HG03045 (cell line): ENCODE results near the gene NBAS.

Source experiments
- ATAC-seq: cut with Tn5 transposase; IDR thresholded peaks from one replicate; pipeline ENCODE4 v1.9.1; 2021; ENCODE audit warnings: mild to moderate bottlenecking, moderate library complexity; ENCODE audit not compliant: unreplicated experiment

The NBAS gene

DNA sequence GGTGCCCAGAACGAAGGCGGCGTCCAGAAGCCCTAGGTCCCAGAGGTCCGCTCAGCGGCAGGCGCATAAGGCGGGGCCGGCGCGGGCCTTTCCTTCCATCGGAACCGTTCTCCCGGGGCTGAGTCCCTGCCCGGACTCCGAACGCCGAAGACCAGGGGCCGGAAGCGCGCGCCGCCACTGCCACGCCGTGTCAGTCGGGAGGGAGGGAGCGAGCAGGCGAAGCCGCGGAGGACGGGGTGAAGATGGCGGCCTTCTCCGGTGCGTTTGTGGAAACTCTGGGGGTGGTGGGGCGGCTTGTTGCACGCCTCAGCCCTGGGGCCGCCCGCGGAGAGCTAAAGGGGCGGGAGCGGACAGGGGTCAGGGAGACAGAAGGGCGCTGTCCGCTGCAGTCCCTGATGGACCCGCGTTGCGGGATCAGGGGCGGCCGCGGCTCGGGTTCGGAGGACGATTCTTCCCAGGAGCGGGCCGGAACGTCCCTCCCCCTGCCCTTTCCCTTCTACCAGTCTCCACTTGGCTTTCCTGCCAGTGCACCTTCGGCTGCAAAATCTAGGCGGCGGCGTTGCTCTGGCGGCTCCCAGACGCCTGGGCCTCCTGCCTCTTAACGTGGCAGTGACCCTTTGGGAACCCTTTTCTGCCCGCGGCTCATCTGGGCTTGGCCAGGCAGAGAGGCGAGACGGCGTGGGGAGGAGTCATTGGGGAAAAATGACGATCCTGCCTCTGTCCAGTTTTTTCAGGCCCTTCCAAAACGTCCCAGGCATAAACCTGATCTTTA, 30.7 kb upstream of the NBAS start, which contains the start of gene DDX1:
TSS of gene DDX1 (plus strand) at position 177 of the 772 bp plus-strand sequence. CDS start at position 243, 66 bp downstream.
- peak; percentile 98 for ATAC-seq

DNA sequence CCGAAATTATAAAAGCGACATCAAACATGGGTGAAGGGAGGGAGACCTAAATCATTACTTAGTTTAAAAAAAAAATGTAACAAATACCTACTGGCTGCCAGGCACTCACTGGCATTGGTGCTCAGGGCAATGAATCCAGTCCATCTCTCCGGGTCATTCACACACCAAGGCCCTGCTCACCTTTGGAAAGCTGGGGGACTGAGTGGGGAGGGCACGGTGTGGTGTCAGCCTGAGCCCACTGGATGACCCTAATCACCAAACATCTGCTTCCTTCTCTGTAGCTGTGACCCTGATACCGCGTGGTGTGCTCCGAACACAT, 30.2 kb upstream of the NBAS start:
- ATAC-seq = no peak

DNA sequence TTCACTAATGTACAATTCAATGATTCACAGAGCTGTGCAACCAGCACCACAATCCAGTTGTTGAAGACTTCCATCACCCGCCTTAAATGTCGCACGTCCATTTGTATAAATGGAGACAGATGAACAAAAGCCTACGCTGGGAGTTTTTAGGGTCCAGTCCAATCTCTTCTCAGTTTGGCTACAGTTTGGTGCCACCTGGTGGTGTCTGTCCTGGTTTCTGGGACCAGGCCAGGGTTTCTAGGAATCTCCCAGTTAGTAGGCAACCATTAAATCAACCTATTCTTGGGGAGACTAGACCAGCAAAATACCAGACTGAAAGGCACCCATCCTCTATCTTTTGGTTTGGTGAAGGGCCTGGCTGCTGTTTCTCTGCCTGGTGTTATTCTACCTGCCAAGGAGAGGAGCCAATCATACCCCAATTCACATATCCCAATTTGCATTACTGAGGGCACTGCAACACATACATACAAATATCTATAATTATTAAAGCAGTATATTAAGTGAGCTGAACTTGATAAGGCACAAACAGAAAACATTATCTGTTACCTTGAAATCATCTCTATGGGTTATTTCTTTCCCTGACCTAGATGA, 27.3 kb upstream of the NBAS start:
- ATAC-seq = no peak

DNA sequence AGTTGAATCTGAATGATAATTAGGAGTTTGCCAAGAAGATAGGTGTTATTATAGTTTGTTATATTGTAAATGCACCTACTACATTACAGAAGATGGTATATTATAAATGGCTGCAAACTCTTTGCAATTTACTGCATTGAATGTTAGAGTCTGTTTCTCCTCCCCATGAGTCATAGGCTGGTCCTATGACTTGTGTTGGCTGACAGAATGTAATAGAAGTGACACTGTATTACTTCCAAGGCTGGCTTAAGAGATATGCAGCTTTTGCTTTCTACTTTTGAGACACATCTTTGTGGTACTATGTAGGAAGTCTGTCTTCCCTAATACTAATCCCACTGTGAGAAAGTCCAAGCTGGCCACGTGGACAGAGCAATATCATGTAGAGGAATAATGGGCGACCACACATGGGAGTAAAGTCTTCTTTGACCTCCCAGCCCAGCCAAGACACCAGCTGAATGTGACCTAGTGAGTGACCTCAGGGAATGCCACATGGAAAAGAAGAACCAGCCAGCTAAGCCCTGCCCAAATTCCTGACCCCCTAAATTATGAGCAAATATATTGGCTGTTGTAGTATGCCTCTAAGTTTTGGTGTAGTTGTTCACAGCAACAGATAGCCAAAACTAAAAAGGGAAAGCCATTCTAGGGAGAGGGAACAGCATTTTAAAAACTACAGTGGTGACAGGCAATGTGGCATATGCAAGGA, 23.8 kb upstream of the NBAS start:
- ATAC-seq = no peak

DNA sequence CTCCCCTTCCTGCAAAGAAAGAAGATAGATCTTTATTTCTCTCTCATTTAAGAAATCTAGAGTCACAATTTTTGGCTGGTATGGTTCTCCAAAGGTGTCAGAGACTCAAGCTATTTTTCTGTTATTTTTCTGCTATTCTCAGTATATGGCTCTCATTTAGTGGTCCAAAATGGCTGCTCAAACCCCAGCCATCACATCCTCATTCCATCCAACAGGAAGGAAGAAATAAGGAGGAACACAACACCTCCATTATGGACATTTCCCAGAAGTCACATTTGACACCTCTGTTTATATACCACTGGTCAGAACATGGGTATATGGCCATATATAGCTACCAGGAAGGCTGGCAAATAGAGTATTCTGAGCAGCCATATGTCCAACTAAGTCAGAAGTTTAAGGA, 23.2 kb upstream of the NBAS start:
- no peak for ATAC-seq

DNA sequence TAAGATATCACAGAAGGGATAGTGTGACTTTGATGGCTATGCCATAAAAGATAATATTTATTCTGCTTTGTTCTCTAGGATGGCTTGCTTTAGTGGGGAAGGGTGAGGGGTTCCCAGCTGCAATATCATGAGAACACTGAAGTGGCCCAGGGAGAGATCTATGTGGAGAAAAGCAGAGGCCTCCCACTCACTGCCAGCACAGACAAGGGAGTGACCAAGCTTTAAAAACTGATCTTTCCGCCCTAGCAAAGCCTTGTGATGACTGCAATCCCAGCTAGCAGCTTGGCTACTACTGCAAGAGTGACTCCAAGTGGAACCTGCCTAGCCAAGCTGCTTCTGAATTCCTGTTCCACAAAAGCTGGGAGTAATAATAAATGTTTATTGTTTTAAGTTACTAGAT, 22.7 kb upstream of the NBAS start:
- ATAC-seq = no peak

DNA sequence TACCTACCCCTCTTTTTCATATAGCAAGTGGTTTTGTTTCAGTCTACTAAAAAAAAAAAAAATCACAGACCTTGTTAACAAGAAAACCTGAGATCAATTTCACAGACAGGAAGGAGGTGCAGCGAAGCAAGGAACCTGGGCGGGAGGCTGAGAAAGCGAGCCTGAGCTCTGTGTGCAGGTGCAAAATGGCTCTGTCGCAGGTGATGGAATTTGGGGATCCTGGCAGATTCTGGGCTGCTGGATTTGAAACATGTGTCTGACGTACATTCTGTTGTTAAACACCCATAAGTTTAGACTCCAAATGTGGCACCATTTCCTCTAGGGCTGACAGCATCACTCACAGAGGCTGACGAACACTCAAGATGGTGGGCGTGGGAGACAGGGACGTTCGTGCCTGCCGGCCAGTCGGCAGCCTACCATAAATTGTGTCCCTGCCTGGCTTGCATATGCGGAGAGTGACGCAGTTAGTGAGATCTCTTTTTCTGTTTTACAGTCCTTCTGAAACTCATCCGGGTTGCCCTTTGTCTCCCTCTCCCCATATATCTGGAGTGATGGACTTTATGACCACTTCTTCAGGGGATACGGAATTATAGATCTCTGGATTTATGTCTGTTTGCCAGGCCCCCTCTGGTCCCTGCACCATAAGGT, 21.7 kb upstream of the NBAS start:
- ATAC-seq = no peak

DNA sequence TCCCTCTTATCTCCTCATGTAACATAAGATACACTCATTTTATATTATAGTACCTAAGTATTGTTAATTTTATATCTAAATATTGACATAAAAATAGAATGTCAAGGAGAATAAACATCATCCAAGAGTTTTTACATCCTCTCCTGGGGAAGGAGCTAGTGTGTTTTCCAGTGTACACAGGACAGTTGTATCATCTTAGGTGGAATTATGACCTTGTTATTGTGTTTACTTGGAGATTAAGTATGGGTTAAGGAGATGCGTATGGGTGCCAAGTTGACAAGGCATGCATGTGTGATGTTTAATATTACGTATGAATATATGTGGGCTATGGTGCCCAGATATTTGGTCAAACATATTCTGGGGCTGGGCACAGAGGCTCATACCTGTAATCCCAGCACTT, 19.3 kb upstream of the NBAS start:
- ATAC-seq = no peak

DNA sequence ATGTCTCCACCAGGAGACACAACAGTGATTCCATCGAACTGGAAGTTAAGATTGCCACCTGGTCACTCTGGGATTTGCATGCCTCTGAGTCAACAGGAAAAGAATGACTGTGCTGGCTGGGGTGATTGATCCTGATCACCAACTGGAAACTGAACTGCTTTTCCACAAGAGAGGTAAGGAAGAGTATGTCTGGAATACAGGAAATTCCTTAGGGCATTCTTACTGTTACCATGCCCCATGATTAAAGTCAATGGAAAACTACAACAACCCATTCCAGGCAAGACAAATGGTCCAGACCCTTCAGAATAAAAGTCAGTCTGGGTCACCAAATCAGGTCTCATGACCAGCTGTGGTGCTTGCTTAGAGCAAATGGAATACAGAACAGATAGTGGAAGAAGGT, 18.5 kb upstream of the NBAS start:
- no peak for ATAC-seq

DNA sequence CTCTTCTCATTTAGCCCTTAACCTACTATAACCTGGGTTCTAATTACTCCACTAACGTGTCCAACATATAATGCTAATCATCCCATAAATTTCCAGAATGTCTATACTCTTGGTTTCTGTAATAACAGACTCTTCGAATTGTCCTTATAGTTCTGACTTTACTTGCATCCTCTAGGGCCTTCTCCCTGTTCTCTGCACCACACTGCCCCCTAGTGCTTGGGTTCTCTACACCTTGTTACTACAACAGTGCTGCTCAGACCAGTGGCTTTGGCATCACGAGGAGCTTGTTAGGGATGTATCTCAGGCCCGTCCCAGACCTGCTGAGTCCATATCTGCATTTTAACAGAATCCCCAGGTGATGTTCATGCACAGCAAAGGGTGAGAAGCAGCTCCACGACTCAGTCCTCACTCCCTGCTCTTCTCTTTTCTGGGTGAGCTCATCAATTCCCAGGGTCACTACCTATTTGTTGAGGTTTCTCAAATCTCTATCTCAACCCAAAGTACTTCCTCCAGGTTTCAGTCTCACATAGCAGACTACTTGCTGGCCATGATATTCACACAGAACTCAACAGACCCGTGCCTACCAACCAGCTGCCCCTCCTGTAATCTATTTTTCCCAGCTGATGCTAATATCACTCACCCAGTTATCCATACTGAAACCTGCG, 16.1 kb upstream of the NBAS start:
- peak; percentile 96 for ATAC-seq

DNA sequence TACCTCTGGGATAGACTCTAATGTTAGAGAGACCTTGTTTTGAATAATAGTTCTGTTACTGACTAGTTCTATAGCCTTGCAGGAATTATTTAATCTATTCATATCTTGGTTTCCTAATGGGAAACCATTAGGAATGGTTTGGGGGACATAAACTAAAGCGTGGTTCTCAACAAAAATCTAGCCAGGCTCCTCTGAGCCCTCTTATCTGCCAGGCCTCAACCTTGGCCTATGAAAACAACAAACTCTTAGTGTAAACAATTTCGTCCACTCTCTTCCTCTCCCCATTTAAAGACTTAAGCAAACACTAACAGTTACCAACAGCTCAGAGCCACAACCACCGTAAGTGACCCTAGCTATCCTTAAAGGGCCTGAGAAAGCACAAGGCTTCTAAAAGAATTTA, 10.6 kb upstream of the NBAS start:
- ATAC-seq = no peak

DNA sequence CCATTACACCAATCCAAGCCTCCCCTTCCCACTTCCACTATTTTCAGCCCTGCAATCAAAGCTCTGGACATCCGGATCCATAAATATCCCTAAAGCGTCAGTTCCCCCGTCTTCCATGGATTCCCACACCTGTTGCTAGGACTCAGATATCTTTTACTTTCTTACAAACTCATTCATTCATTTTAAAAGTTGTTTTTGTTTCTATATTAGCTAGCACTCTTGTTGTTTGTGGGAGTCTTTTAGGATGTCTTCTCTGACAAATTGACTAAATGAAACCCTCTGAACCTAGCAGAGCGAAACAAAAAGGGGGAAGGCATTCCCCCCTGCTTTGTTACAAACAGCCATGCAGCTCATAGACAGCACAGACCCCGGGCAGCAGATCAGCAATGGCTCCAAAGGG, 9.0 kb upstream of the NBAS start:
- ATAC-seq = no peak

DNA sequence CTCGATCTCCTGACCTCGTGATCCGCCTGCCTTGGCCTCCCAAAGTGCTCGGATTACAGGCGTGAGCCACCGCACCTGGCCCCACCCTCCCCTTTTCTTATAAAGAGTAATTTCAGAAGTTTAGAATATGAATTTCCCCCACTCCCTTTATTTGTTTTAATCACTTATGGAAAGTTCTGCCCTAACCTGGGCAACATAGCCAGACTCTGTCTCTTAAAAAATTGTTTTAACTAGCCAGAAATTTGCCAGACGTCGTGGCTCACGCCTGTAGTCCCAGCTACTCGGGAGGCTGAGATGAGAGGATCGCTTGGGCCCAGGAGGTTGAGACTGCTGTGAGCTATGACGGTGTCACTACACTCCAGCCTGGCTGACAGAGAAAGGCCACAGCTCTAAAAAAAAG, 7.7 kb upstream of the NBAS start:
- no peak for ATAC-seq

DNA sequence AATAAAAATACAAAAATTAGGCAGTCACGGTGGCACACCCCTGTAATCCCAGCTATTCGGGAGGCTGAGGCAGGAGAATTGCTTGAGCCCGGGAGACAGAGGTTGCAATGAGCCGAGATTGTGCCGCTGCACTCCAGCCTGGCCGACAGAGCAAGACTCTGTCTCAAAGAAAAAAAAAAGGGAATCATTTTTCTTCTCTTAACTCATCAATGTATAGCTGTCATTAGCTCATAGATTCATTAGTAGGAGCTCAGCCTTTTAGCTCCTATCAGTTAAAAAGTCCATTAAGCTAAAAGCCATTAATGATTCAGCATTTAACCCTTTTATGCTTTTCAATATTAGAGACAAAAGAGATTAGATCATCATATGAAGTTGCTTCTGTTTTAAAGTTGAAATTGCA, 5.8 kb upstream of the NBAS start:
- no peak for ATAC-seq

DNA sequence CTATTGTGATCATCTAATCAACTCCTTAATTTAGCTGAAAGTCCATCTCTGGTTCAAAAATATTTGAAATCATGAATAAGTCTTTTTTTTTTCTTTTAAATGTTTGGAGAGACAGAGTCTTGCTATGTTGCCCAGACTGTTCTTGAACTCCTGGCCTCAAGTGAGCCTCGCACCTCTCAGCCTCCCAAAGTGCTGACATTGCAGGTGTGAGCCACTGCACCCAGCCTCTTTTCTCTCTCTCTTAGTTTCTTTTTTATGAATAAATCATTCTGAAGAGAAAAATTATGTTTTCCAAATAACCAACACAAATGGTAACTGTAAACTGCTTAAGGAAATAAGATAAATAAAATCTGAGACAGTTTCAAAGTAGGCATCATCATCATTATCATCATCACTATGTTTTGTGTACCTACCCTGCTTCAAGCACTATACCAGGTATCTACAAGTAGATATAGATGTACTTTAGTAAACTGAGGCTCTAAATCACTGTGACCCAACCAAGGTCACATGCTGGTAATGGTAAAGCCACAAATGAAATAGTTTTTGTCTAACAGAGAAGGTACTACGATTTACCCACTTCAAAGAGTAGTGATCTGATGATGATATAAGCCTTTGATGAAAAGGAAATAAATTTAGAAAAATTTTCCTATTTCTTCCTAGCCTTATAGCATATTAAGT, 5.0 kb upstream of the NBAS start:
- no peak for ATAC-seq

DNA sequence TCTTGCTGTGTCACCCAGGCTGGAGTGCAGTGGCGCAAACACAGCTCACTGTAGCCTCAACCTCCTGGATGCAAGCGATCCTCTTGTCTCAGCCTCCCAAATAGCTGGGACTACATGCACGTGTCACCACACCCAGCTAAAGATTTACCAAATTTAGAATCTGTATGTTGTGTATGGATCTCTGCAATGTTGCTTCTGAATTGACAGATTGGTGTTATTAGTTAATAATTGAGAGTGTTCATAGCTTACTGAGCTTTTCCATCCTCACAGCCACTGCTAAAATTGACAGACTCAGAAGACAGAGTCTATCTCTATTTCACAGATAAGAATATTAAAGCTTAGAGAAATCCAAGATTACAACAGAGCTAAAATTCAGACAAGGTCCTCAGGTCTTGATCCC, 4.3 kb upstream of the NBAS start:
- ATAC-seq = no peak

DNA sequence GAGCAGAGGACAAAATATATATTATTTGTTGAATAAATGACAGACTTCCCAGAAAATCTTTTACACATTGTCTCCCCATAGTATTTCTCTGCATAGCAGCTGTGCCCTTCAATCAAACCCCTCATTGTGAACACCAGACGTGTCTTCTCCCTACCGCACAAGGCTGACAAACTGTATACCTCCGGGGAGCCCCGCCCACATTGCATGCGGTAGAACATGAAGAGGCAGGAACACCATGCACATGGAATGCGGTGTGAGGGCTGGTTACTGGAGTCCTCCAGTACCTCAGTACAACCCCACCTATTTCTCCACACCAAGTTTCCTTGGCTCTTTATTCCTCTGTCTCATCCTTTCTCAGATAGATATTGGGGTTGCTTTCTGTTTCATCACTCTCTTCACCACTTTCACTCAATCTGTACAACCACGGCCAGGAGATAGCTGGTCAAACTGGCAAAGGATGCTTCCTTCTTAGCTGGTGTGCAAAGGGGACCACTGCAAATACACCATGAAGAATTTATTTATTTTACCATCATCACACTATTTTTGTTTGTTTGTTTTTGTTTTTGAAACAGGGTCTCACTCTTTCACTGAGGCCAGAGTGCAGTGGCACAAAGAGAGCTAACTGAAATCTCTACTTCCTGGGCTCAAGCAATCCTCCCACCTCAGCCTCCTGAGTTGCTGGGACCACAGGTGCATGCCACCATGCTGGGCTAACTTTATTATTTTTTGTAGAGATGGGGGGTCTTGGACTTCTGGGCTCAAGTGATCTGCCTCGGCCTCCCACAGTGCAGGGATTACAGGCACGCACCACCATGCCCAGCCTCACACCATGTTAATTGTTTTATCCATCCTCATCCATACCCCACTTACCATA, 2.3 kb upstream of the NBAS start:
- ATAC-seq = no peak

DNA sequence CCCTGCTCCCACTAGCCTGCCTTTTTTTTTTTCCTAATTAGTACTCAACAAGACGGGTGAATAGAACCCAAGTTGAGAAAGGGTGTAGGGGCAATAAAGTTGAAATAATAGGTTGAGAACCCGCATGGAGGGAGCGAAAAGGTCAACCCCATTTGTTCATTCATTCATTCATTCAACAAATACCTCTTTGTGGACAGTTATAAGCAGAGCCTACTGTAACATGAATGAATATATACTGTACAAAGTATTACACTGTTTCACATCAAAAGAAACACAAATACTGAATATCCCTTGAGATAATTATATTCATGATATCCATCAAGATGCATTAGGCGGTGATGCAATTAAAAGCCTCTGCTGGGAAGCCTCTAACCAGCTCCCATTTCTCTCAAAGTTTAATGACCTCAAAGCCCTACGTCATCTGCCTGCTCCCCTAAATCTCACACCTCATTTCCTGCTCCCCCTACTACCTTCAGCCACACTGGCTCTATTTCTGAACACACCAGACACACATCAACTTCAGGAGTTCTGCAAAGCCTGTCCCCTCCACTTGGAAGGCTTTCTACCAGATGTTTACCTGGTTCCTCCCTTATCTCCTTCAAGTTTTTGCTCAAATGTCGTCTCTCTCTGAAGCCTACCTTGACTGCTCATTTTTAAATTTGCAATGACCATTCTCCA, 1.4 kb upstream of the NBAS start:
- no peak for ATAC-seq
